Natural killer cell (primary cell): ENCODE data around the gene SLC25A10. TPM values are rescaled to one million over a fixed set of nuclear protein-coding genes. Genes with fewer than 3 reads are reported as not detected.
"Not testable (repeated sequence)": the region's sequence is repeated elsewhere in the genome, so short reads cannot be mapped to it uniquely, and the experiment has no call there.

Experiments
- ATAC-seq, 3 donors: fragments of 150-1000 bp in 2 of 3; fragments of 200-7000 bp in 1 of 3; cut with Tn5 transposase; 1 replicate in 1 of 3; 2 replicates in 2 of 3; pipeline ENCODE4 v1.10.0; 2021; ENCODE audit warnings: mild to moderate bottlenecking in 2 of 3, moderate library complexity in 2 of 3
- DNase-seq, 2 donors: peaks; one replicate each; pipeline versions ENCODE4 v3.0.0 to v3.0.0-alpha.2; 2013 to 2021; ENCODE audit warnings: mixed read lengths in 1 of 2
- H3K27ac ChIP-seq: one replicate; pipeline ENCODE4 v1.5.1; 2013; ENCODE audit warnings: mild to moderate bottlenecking, low read length
- H3K27me3 ChIP-seq: one replicate; pipeline ENCODE4 v1.6.1; 2013; ENCODE audit warnings: low read length; ENCODE audit not compliant: control insufficient read depth, insufficient read depth
- H3K36me3 ChIP-seq: one replicate; pipeline ENCODE4 v1.6.1; 2013; ENCODE audit warnings: low read length; ENCODE audit not compliant: control insufficient read depth, insufficient read depth
- H3K4me1 ChIP-seq: one replicate; pipeline ENCODE4 v1.6.1; 2013; ENCODE audit warnings: low read length; ENCODE audit not compliant: control insufficient read depth, insufficient read depth
- H3K4me3 ChIP-seq: one replicate; pipeline ENCODE4 v1.5.1; 2013; ENCODE audit warnings: low read length
- H3K9me3 ChIP-seq: one replicate; pipeline ENCODE4 v1.6.1; 2013; ENCODE audit warnings: low read length; ENCODE audit not compliant: control insufficient read depth, insufficient read depth
- H3K27ac Mint-ChIP-seq, 2 donors: one replicate each; pipeline ENCODE4 v1.8.0; 2022; ENCODE audit warnings: mild to moderate bottlenecking in 2 of 2, mixed read lengths in 2 of 2, moderate library complexity in 1 of 2
- H3K27me3 Mint-ChIP-seq, 2 donors: one replicate each; pipeline ENCODE4 v1.8.0; 2022; ENCODE audit warnings: low read depth in 2 of 2, mixed read lengths in 2 of 2
- H3K36me3 Mint-ChIP-seq: one replicate; pipeline ENCODE4 v1.8.0; 2022; ENCODE audit warnings: mixed read lengths
- H3K4me1 Mint-ChIP-seq, 2 donors: one replicate each; pipeline ENCODE4 v1.8.0; 2022; ENCODE audit warnings: mixed read lengths in 2 of 2
- H3K4me3 Mint-ChIP-seq: one replicate; pipeline ENCODE4 v1.8.0; 2022; ENCODE audit warnings: mild to moderate bottlenecking, moderate library complexity, mixed read lengths
- H3K9me3 Mint-ChIP-seq, 2 donors: one replicate each; pipeline ENCODE4 v1.8.0; 2022; ENCODE audit warnings: mixed read lengths in 2 of 2
- WGBS: methylation state at CpG from one replicate; pipeline ENCODE4 v1.1.7; 2013; ENCODE audit warnings: missing lambda C conversion rate; ENCODE audit not compliant: insufficient coverage; 5-methylcytosine and 5-hydroxymethylcytosine counted together
- intact Hi-C: fragments of 100-400 bp; cut with micrococcal nuclease; formaldehyde crosslinking; loops from one replicate; pipeline ENCODE4 v1.14.2; 2022
- total RNA-seq, 4 donors: library from RNA; stranded (reverse); fragments of 120-200 nt in 1 of 4; gene quantifications; one replicate each; pipeline versions ENCODE4 v1.2.3 to v1.2.4, GENCODE V29; 2013 to 2022
- TF ChIP-seq, protein P1 (sequence below): fragments of 200-600 bp; IDR thresholded peaks from one replicate; pipeline ENCODE4 v1.8.0; 2022; ENCODE audit warnings: antibody characterized with exemption

Gene SLC25A10
- total RNA-seq, 3 donors from 2014 or later (not counting 1 experiment from before 2014, with no cell fraction given) = 5.7 to 6.3 (median 5.8) TPM

DNA sequence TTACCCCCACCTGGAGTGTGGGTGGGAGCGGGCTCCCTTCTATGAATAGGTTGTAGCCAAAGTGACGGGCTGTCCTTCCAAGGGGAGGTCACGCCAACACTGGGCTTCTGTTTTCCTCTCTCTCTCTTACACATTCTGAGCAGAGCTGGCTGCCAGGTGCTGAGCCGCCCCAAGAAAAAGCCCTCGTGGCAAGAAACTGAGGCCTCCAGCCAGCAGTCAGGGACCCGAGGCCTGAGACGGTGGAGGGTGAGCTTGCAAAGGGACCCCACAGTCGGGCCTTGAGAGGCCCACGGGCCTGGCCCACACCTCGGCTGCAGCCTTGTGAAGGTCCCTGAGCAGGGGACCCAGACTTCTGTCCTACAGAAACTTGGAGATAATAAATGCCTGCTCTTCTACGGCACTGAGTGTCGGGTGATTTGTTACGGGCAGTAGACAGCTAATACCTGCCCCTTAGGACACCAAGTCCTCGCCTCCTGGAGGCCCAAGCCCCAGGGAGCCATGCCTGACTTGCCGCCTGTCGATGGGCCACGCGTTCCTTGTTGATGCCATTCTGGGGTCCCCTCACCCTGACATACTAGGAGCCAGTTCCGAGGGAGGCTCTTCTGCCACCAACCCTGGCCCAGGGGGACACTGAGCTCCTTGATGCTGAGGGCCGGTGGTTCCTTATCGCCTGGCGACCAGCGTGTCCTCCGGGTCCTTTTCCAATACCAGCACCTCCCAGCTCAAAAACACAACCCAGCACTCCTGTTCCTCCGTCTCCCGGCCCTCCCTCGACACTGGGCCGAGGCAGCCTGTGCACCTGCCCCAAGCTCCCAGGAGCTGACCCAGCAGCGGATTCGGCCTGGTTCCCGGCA is 26.1 kb downstream of the SLC25A10 start:
- ATAC-seq (no peak), DNase-seq (no peak)
- no peaks in the 10 kb centered on the region for H3K9me3 ChIP-seq
- peaks cover 3% of the 10 kb centered on the region for H3K4me1 ChIP-seq
- WGBS = 94% methylated on average over 31 of the region's 31 CpGs
- intact Hi-C loops = no loop called here
- no peak overlapping the region for H3K4me3 ChIP-seq
- H3K36me3 ChIP-seq = no peaks in the 10 kb centered on the region
- H3K27me3 ChIP-seq = no peaks in the 10 kb centered on the region
- Mint-ChIP-seq H3K27ac (no peak overlapping the region), H3K9me3 (no peaks in the 10 kb centered on the region), H3K27me3 (peaks cover 0 to 15% of the 10 kb centered on the region in 2 donors), H3K4me3 (no peak overlapping the region), H3K4me1 (peaks cover 10 to 22% of the 10 kb centered on the region in 2 donors), H3K36me3 (no peaks in the 10 kb centered on the region)
- H3K27ac ChIP-seq = no peak overlapping the region
- TF ChIP-seq, protein P1, sequence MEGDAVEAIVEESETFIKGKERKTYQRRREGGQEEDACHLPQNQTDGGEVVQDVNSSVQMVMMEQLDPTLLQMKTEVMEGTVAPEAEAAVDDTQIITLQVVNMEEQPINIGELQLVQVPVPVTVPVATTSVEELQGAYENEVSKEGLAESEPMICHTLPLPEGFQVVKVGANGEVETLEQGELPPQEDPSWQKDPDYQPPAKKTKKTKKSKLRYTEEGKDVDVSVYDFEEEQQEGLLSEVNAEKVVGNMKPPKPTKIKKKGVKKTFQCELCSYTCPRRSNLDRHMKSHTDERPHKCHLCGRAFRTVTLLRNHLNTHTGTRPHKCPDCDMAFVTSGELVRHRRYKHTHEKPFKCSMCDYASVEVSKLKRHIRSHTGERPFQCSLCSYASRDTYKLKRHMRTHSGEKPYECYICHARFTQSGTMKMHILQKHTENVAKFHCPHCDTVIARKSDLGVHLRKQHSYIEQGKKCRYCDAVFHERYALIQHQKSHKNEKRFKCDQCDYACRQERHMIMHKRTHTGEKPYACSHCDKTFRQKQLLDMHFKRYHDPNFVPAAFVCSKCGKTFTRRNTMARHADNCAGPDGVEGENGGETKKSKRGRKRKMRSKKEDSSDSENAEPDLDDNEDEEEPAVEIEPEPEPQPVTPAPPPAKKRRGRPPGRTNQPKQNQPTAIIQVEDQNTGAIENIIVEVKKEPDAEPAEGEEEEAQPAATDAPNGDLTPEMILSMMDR = no peak

DNA sequence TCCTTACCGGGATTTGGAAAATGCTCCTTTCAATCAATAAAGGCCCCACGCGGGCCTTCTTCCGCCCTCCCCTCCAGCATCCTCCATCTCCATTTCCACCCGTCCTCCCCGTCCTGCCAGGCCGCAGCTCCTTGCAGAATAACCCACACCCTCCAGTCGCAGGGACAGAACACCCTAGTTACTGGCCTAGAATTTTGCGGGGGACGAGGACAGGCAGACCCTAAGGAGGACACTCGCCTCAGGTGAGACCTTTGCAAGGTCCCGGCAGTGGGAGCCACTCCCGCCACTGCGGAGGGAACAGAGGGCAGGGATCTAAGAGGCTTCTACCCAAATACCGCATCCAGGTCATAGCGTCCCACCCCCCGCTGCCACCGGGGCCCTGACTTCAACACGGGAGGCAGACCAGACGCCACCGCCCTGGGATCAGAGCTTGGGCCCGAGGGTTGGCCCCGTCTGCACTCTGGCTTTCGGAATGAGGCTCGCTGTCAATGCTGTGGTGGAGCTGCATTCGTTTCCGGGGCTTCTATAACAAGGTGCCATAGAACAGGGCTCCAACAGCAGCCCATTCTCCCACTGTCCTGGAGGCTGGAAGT is 26.8 kb downstream of the SLC25A10 start:
- no peak overlapping the region for H3K27ac ChIP-seq
- Mint-ChIP-seq H3K4me1 (peaks cover 5 to 16% of the 10 kb centered on the region in 2 donors), H3K4me3 (no peak overlapping the region), H3K36me3 (no peaks in the 10 kb centered on the region), H3K9me3 (no peaks in the 10 kb centered on the region), H3K27me3 (peaks cover 0 to 9% of the 10 kb centered on the region in 2 donors), H3K27ac (no peak overlapping the region)
- TF ChIP-seq, protein P1 = no peak
- WGBS = 92% methylated on average over 27 of the region's 27 CpGs
- H3K4me1 ChIP-seq = peaks cover 3% of the 10 kb centered on the region
- no peaks in the 10 kb centered on the region for H3K27me3 ChIP-seq
- DNase-seq (no peak), ATAC-seq (no peak)
- intact Hi-C loops = no loop called here
- H3K36me3 ChIP-seq = no peaks in the 10 kb centered on the region
- H3K9me3 ChIP-seq = no peaks in the 10 kb centered on the region
- no peak overlapping the region for H3K4me3 ChIP-seq

- H3K4me1 ChIP-seq, H3K27me3 ChIP-seq, H3K27ac Mint-ChIP-seq, H3K27me3 Mint-ChIP-seq, H3K4me3 ChIP-seq, ATAC-seq, H3K36me3 Mint-ChIP-seq, H3K9me3 ChIP-seq, DNase-seq, H3K9me3 Mint-ChIP-seq, H3K27ac ChIP-seq, intact Hi-C loops, H3K4me3 Mint-ChIP-seq, H3K36me3 ChIP-seq: not testable (repeated sequence)
- peaks cover 5 to 16% of the 10 kb centered on the region in 2 donors for H3K4me1 Mint-ChIP-seq
- 96% methylated on average over 8 of the region's 8 CpGs for WGBS
These were observed 27.5 kb downstream of the SLC25A10 start for GRCh38 chr17:81739593-81739992.

GRCh38 chr17:81740395-81740961 is 28.4 kb downstream of the SLC25A10 start:
- no peaks in the 10 kb centered on the region for H3K9me3 Mint-ChIP-seq
- Histone ChIP-seq H3K27ac (no peak overlapping the region), H3K27me3 (no peaks in the 10 kb centered on the region), H3K4me1 (peaks cover 3% of the 10 kb centered on the region), H3K9me3 (no peaks in the 10 kb centered on the region), H3K4me3 (no peak overlapping the region), H3K36me3 (no peaks in the 10 kb centered on the region)
- TF ChIP-seq, protein P1 = no peak
- H3K27ac Mint-ChIP-seq = no peak overlapping the region
- peaks cover 0 to 8% of the 10 kb centered on the region in 2 donors for H3K27me3 Mint-ChIP-seq
- peaks cover 5 to 15% of the 10 kb centered on the region in 2 donors for H3K4me1 Mint-ChIP-seq
- DNase-seq (peak in 1 of 2 donors; percentile 4), ATAC-seq (peak in 2 of 3 donors; percentile 61 to 66)
- intact Hi-C loops = no loop called here
- H3K4me3 Mint-ChIP-seq = no peak overlapping the region
- H3K36me3 Mint-ChIP-seq = no peaks in the 10 kb centered on the region
- 16% methylated on average over 28 of the region's 28 CpGs for WGBS
